Hematopoietic multipotent progenitor cell treated with erythropoietin and hydrocortisone succinate and interleukin-3 and kit ligand, for 8 days (in vitro differentiated cells): Measurements from ENCODE around the gene FABP2.
"Not testable (repeated sequence)": the region's sequence is repeated elsewhere in the genome, so short reads cannot be mapped to it uniquely, and the experiment has no call there.

Experiments used
- DNase-seq: peaks from one replicate; pipeline ENCODE4 v3.0.0-alpha.2; 2015

FABP2 gene

DNA sequence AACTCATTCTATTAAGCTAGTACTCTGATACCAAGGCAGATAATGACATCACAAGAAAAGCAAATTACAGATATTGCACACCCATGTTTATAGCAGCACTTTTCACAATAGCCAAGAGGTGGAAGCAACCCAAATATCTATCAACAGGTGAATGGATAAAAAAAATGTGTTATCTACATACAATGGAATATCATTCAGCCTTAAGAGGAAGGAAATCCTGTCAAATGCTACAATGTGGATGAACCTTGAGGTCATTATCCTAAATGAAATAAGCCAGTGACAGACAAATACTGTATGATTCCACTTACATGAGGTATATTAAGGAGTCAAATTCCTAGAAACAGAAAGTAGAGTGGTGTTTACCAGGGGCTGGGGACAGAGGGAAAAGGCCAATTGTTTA is 14.3 kb downstream of the FABP2 start:
- DNase-seq: no peak

DNA sequence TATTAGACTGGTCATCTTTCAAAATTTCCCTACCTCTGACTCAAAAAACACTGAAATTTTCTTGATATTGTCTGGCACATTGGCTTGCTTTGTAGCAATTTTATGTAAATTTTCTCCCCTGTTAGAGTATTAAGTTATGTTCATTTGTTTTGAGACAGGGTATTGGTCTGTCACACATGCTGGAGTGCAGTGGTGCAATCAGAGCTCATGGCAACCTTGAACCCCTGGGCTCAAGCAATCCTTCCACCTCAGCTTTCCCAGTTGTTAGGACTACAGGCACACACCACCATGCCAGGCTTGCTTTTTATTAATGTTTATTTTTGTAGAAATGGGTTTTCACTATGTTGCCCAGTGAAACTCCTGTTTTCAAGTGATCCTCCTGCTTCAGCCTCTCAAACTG is 17.5 kb downstream of the FABP2 start:
- DNase-seq: no peak

- no peak for DNase-seq
These were observed 18.2 kb downstream of the FABP2 start for GRCh38 chr4:119303587-119304305.

- DNase-seq: no peak
These were observed 19.7 kb downstream of the FABP2 start for GRCh38 chr4:119302073-119302832.

GRCh38 chr4:119300101-119300978 is 21.6 kb downstream of the FABP2 start:
- DNase-seq: peak; percentile 94

GRCh38 chr4:119299741-119300100 is 22.2 kb downstream of the FABP2 start:
- DNase-seq: no peak

DNA sequence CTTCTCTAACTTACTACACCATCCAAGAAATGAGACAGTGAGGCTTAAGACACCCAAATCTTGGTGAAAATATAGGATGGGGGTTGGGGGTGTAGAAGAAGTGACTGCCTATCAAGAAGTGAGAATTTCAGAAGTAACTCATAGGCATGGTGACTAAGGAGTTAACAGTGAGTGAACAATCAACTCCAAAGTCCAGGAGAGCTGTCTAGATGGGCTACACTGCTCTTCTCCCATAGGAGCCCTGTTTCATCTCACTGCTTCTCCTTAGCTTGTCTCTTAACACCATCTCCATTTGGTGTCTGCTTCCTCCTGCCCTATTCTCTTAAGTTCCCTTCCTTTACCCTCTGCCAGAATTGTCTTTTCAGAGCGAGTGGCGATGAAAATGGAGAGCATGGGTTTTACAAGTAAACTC is 22.7 kb downstream of the FABP2 start:
- peak; percentile 22 for DNase-seq

GRCh38 chr4:119297795-119298194 is 24.1 kb downstream of the FABP2 start:
- no peak for DNase-seq

- no peak for DNase-seq
These were observed 25.6 kb downstream of the FABP2 start for GRCh38 chr4:119296356-119296755.

DNA sequence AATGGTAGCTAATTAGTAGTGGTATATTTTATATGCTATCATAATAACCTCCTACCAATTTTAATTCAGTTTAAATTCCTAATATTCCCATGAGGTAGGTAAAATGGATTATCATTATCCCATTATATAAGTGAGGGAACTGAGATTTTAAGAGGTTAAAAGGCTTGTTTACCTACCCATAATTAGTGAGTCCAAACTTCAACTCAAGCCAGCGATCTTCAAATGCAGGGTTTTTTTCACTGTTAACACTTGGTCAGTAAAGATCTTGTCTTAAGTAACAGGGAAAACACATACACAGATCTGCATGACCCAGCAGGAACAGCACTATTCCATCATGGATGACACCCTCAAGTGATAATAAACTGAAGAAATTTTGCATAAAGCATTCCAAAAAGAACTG is 31.3 kb downstream of the FABP2 start:
- no peak for DNase-seq

DNA sequence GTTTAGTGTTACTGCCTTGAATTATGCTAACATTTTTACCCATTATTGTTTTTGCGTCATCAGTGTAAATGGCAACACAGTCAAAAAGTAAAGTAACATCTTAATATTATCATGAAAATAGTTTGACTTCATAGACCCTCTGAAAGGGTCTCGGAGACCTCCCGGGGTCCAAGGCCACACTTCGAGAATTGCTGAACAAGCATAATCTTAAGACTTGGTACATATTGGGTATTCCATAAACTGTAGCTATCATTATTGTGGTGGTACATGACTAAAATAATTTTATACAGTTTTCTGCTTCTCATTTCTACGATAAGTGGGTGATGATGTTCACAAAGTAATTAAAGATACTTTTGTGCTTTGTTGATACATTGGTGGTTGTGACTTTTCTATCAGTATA is 32.6 kb downstream of the FABP2 start:
- no peak for DNase-seq

DNA sequence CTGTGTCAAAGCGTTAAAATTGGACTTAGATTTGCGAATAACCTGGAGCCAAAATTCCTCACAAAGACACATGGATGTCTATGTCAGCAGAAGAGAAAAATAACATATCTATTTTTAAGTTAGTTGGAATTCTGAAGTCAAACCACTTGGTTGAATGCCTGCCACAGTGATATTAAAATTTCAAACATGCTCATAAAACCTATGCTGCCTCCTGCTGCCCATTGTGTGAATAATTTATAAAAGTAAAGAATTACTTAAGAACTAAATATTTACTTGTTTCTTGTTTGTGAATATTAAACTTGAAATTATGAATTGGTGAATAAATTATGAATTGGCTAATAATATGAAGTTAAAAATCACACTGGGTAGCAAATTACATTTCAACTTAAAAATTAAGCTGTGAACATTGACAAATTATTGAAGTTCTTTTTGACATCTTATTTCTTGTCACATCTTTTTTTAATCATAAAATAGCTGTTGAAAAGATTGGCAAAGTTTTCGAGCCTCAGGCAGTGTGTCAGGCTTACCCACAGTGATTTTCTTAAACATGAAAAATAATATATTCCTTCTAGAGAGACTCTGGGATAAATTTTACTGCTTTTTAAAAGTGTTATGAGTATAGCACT is 35.4 kb downstream of the FABP2 start:
- peak; percentile 71 for DNase-seq

GRCh38 chr4:119284876-119285780 is 36.8 kb downstream of the FABP2 start:
- no peak for DNase-seq

- DNase-seq: no peak
These were observed 40.5 kb downstream of the FABP2 start for GRCh38 chr4:119281393-119281792.

DNA sequence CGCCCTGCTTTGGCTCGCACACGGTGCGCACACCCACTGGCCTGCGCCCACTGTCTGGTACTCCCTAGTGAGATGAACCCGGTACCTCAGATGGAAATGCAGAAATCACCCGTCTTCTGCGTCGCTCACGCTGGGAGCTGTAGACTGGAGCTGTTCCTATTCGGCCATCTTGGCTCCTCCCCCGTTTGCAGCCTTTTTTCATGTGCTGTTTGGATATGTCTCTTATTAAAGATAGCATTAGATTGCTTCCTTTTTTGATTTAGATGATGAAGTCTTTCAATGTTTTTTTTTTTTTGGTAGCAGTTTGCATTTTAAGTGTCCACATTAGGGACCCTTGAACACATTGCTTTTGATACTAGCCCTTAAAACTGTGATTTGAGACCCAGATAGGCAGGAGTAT is 42.0 kb downstream of the FABP2 start:
- DNase-seq: not testable (repeated sequence)

GRCh38 chr4:119279541-119279940 is 42.4 kb downstream of the FABP2 start:
- DNase-seq: not testable (repeated sequence)

- DNase-seq: no peak
These were observed 50.4 kb downstream of the FABP2 start for GRCh38 chr4:119271361-119272085.

DNA sequence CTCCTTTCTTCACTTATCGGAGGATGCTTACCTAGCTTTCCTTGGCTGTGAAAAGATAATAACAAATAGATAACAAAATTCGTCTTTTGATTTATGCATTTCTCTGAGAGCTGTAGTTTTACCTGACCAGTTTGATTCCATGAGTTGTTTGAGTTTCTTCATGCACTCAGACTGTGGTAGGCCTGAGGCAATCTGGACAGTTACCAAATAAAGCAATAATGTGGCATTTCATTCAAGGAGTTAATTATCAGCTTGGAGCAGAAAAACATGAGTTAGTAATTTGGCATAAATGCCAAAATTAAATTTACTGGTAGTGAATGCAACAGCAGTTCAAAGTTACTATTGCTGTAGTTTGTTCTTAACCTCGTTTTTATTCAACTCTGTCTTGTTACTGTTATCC is 53.5 kb downstream of the FABP2 start:
- DNase-seq: no peak
